NCI-H2107 treated with DMSO at 0.1 percent for 48 hours (cell line): ENCODE measurements around the gene MAD1L1.
"Not testable (repeated sequence)": the region's sequence is repeated elsewhere in the genome, so short reads cannot be mapped to it uniquely, and the experiment has no call there.

Experiments
- DNase-seq: peaks from one replicate; lab custom pipeline; 2025; ENCODE audit not compliant: unreplicated experiment; lab: John Stamatoyannopoulos, UW

The MAD1L1 gene

GRCh38 chr7:1831471-1831870 lies 401.3 kb downstream of the MAD1L1 start:
- not testable (repeated sequence) for DNase-seq

GRCh38 chr7:1829668-1830067 lies 403.1 kb downstream of the MAD1L1 start:
- not testable (repeated sequence) for DNase-seq

GRCh38 chr7:1829111-1829510 lies 403.6 kb downstream of the MAD1L1 start:
- DNase-seq, result no peak

- DNase-seq, result not testable (repeated sequence)
Observed at GRCh38 chr7:1828170-1828569, 404.6 kb downstream of the MAD1L1 start.

- DNase-seq, result not testable (repeated sequence)
Observed at GRCh38 chr7:1827521-1827981, 405.2 kb downstream of the MAD1L1 start.

- not testable (repeated sequence) for DNase-seq
Observed at GRCh38 chr7:1826931-1827330, 405.8 kb downstream of the MAD1L1 start.

GRCh38 chr7:1825897-1826741 lies 406.6 kb downstream of the MAD1L1 start:
- no peak for DNase-seq

- DNase-seq, result not testable (repeated sequence)
Observed at GRCh38 chr7:1825647-1825896, 407.2 kb downstream of the MAD1L1 start.

- not testable (repeated sequence) for DNase-seq
Observed at GRCh38 chr7:1824882-1825646, 407.7 kb downstream of the MAD1L1 start.

GRCh38 chr7:1824151-1824881 lies 408.4 kb downstream of the MAD1L1 start:
- not testable (repeated sequence) for DNase-seq

GRCh38 chr7:1823376-1824150 lies 409.2 kb downstream of the MAD1L1 start:
- DNase-seq, result no peak

GRCh38 chr7:1819259-1819841 lies 413.4 kb downstream of the MAD1L1 start:
- no peak for DNase-seq

GRCh38 chr7:1818575-1819258 lies 414.0 kb downstream of the MAD1L1 start:
- DNase-seq, result no peak

GRCh38 chr7:1817061-1817712 lies 415.6 kb downstream of the MAD1L1 start:
- DNase-seq, result no peak

GRCh38 chr7:1816451-1816850 lies 416.3 kb downstream of the MAD1L1 start:
- peak; percentile 50 for DNase-seq

- DNase-seq, result peak; percentile 46
Observed at GRCh38 chr7:1815551-1816281, 417.0 kb downstream of the MAD1L1 start.

GRCh38 chr7:1815051-1815481 lies 417.7 kb downstream of the MAD1L1 start:
- DNase-seq, result peak; percentile 96

GRCh38 chr7:1814089-1814811 lies 418.5 kb downstream of the MAD1L1 start:
- DNase-seq, result no peak
